ENCODE measurements around the gene SLFN11.
"Not testable (repeated sequence)": the region's sequence is repeated elsewhere in the genome, so short reads cannot be mapped to it uniquely, and the experiment has no call there.

SLFN11 gene

GRCh38 chr17:35341411-35341992, 31.9 kb downstream of the SLFN11 start:
- H3K4me3 ChIP-seq (ENCODE audit: low read depth, low read length), result no peak overlapping the region
- DNase-seq (ENCODE audit: low read depth), result peak; percentile 68
- TF ChIP-seq CTCF (IDR thresholded peaks at IDR 0.05; ENCODE audit: low read depth, low read length, missing control alignments), result no peak

- TF ChIP-seq CTCF (IDR thresholded peaks at IDR 0.05; ENCODE audit: low read depth, low read length, missing control alignments), result no peak
- DNase-seq (ENCODE audit: low read depth), result no peak
- no peak overlapping the region for H3K4me3 ChIP-seq (ENCODE audit: low read depth, low read length)
Measured at GRCh38 chr17:35338230-35338629, 35.2 kb downstream of the SLFN11 start.

- no peak for DNase-seq (ENCODE audit: low read depth)
- TF ChIP-seq CTCF (IDR thresholded peaks at IDR 0.05; ENCODE audit: low read depth, low read length, missing control alignments), result no peak
- no peak overlapping the region for H3K4me3 ChIP-seq (ENCODE audit: low read depth, low read length)
Measured at GRCh38 chr17:35337364-35337763, 36.1 kb downstream of the SLFN11 start.

- not testable (repeated sequence) for DNase-seq (ENCODE audit: low read depth); H3K4me3 ChIP-seq (ENCODE audit: low read depth, low read length)
Measured at GRCh38 chr17:35333578-35333977, 39.8 kb downstream of the SLFN11 start.

- no peak overlapping the region for H3K4me3 ChIP-seq (ENCODE audit: low read depth, low read length)
Measured at GRCh38 chr17:35322749-35323148, 50.7 kb downstream of the SLFN11 start.

GRCh38 chr17:35315971-35316370, 57.5 kb downstream of the SLFN11 start:
- TF ChIP-seq CTCF (IDR thresholded peaks at IDR 0.05; ENCODE audit: low read depth, low read length, missing control alignments), result no peak
- H3K4me3 ChIP-seq (ENCODE audit: low read depth, low read length), result no peak overlapping the region
- no peak for DNase-seq (ENCODE audit: low read depth)

More at GRCh38 chr17:35322749-35323148, 50.7 kb downstream of the SLFN11 start:
- no peak for DNase-seq (ENCODE audit: low read depth)
- no peak for TF ChIP-seq CTCF (IDR thresholded peaks at IDR 0.05; ENCODE audit: low read depth, low read length, missing control alignments)

GRCh38 chr17:35315283-35315682, 58.1 kb downstream of the SLFN11 start:
- H3K4me3 ChIP-seq (ENCODE audit: low read depth, low read length), result no peak overlapping the region
- DNase-seq (ENCODE audit: low read depth), result no peak
- TF ChIP-seq CTCF (IDR thresholded peaks at IDR 0.05; ENCODE audit: low read depth, low read length, missing control alignments), result no peak
